GM18951 (cell line): ENCODE data around the gene NPRL2.

Experiments used
- POLR2A ChIP-seq: IDR thresholded peaks from 4 replicates; pipeline ENCODE4 v1.6.1; 2011; ENCODE audit warnings: mild to moderate bottlenecking; ENCODE audit not compliant: insufficient read length, insufficient read depth; ENCODE audit errors: extremely low read depth
- in situ Hi-C: fragments of 300-500 bp; cut with MboI; formaldehyde crosslinking; loops from one replicate; pipeline ENCODE4 v1.12.0; 2022; ENCODE audit warnings: low sequenced_read_pairs, mixed read lengths, inconsistent platforms; ENCODE audit not compliant: unreplicated experiment

NPRL2 gene

GRCh38 chr3:50381383-50381782, 30.8 kb upstream of the NPRL2 start:
- TF ChIP-seq POLR2A: no peak
- in situ Hi-C loops: no loop called here

GRCh38 chr3:50380405-50381085, 30.0 kb upstream of the NPRL2 start:
- in situ Hi-C loops: no loop called here
- TF ChIP-seq POLR2A: no peak

DNA sequence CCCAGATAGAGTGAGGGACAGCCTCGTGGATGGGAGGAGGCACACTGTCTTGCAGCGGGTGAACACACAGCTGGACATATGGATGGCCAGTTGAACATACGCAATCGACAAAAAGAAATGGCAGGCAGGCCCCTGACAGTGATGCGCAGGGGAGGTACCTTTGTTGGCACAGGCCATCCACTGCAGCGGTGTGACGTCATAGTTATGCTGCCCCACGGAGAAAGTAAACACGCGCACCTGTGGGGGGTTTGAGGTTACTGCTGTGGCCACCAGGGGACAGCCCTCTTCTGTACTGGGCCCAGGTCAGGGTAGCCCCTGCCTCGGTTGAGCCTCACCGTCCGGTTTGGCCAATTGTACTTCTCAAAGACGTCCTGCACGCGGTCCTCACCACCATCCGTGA, 28.2 kb upstream of the NPRL2 start:
- in situ Hi-C loops: no loop called here
- TF ChIP-seq POLR2A: no peak

GRCh38 chr3:50378024-50378423, 27.4 kb upstream of the NPRL2 start:
- in situ Hi-C loops: no loop called here
- TF ChIP-seq POLR2A: no peak

DNA sequence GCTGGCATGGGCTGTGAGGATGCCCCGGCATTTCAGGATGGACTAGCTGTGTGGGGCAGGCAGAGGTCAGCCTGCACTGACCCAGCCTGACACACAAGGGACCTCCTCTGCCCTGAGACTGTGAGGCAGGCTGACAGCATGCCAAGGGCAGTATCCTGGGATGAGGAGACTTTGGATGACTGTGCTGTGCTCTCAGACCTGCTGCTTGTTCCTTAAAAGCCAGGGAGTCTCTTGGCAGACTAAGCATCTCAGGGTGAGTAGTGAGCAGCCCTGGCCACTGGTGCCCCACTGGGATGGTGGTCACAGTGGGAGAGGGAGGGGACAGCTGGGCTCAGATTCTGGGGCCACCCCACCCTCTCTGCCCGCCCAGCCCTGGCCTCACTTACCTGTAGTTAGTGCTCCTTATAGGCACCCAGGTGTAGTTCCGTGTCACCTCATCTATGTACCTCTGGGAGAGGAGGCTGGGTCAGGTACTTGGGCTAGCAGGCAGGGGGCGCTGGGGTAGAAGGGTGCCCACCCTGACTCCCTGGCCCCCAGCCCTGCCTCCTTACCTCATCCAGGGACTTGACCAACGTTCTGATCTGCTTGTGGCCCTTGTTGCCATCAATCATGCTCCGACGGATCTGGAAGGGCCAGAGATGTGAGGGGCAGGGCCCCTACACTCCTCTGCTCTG, 24.8 kb upstream of the NPRL2 start:
- in situ Hi-C loops: no loop called here
- TF ChIP-seq POLR2A: no peak

DNA sequence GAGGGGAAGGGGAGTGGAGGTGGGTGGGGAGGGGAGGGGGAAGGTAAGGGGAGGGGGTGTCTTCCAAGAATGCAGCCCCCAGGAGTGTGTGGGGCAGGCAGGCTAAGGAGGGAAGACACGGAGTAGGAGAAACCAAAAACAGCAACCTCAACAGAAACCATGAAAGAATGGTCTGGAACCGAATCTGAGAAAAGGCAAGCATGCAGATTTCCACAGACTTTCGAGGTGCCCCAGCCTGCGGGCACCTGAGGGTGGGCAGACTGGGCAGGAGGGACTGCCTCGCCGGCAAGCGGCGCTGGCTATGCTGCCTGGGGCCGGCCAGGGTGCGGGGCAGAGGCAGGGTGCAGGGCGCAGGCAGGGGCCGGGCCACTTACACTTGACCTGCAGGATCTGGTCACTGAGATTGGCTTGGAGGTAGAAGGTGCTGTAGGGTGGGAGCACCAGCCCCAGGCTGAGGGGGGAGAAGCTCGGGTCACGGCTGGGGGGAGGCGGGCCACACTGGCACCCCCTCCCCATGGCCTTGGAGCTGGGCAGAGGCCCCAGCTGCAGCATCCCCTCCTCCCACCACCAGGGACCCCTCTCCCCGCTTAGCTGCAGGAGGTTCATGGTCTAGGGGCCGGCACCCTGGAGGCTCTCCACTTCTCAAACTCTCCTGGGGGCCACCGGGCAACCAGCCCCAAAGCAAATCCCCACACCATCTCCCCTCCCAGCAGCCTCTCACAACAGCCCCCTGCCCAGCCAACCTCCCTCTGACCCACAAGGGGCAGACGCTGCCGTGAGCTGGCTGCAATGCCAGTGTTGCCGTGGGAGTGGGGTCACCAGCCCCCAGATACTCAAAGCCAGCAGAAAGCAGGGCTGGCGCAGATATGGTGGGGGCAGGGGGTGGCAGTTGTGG, 24.0 kb upstream of the NPRL2 start:
- TF ChIP-seq POLR2A: no peak
- in situ Hi-C loops: no loop called here

DNA sequence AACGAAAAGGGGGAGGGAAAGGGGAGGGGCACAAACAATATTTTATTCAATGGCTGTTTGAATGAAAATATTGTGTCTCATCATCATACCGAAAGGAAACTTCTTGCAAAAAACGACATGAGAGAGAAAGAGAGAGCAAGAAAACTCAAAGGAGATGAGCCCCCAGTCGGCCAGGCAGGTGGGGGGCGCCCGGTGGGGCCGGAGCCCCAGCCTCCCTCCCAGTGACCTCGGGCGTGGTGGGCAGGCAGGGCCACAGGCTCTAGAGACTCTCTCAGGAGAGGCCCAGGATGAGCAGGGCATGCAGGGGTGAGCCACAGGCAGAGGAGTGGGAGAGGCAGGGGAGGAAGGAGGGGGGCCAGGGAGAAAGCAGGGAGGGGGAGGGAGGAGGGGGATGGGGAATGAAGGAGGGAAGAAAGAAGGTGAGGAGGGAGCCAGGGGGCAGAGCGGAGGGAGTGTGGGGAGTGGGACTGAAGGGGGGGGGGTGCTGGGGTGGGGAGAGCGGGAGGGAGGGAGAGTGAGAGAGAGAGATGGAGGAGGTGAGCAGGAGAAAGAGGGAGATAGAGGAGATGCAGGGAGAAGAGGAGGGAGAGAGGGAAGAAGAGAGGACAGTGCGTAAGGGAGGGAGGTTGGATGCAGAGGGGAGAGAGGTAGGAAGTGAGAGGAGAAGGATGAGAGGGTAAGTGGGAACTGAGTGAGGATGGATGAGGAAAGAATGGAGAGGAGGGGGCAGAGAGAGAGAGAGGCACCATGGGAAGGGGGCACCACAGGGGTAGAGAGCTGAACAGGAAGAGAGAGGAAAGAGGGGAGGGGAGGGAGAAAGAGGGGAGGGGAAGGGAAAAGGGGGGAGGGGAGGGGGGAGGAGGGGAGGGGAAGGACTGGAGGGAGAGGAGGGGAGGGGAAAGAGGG, 22.8 kb upstream of the NPRL2 start:
- in situ Hi-C loops: no loop called here
- TF ChIP-seq POLR2A: no peak

DNA sequence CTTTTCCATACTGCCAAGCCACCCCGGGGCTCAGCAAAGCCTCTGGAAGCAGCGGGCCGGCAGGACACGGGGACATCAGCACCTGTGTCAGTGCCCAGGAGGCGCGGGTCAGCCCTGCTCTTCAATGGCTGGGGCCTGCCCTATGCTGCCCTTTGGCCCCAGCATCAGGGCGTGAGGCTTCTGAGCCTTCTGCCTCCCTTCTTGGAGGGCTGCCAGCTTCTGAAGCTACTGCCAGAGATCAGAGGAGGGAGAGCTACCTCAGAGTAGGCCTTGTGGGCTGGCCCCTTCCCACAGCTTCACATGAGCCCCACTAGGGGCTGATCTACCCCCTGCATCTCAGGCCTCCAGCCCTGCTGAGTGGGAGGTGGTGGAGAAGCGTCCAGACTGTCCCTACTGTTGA, 21.8 kb upstream of the NPRL2 start:
- TF ChIP-seq POLR2A: no peak
- in situ Hi-C loops: no loop called here

- no peak for TF ChIP-seq POLR2A
Measured at GRCh38 chr3:50371133-50371685, 20.6 kb upstream of the NPRL2 start.

GRCh38 chr3:50370594-50370993, 20.0 kb upstream of the NPRL2 start:
- in situ Hi-C loops: no loop called here
- TF ChIP-seq POLR2A: no peak

More at GRCh38 chr3:50371133-50371685, 20.6 kb upstream of the NPRL2 start:
- in situ Hi-C loops: no loop called here

DNA sequence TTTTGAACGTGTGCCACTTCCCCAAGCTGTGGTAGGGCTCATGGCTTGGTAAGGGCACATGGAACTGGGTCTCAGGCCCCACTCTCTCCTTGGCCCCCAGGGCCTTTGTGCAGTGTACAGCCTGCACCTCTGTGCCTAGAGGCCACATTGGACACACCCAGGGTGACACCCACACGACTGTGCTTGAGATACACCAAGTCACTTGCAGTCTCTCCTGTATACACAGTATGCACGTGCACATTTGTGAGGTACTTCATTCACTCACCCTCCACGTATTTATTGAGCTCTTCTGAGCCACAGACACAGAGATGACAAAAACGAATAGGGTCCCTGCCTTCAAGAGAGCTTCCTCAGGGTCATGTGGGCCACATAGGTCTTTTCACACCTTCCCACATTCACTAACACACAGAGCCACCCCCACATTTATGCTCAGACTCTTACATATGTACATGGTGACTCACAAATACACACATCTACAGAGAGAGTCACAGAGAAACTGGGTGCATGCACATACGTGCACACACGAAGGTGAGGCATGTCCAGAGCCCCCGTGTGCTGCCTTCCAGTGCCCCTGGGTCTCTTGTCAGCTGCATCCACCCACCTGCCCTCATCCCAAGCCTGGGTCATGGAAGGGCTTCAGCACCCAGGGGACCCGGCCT, 18.6 kb upstream of the NPRL2 start:
- no peak for TF ChIP-seq POLR2A
- in situ Hi-C loops: no loop called here

DNA sequence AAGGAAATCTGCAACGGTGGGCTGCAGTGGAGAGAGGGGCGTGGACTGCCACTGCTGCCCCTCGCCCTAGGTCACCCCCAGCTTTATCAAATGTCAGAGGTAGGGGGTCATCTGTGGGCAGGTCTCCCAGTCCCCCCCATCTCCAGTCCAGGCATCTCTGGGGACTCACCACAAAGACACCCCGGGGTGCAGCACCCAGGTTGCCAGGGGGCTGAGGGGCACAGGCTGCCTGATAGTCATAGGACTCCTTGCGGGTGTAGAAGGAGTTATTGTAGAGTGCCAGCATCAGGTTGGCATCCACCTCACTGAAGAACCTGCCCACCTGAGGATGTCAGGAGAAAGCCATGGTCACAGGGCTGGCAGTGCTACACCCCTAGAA, 15.3 kb upstream of the NPRL2 start:
- TF ChIP-seq POLR2A: no peak
- in situ Hi-C loops: no loop called here

DNA sequence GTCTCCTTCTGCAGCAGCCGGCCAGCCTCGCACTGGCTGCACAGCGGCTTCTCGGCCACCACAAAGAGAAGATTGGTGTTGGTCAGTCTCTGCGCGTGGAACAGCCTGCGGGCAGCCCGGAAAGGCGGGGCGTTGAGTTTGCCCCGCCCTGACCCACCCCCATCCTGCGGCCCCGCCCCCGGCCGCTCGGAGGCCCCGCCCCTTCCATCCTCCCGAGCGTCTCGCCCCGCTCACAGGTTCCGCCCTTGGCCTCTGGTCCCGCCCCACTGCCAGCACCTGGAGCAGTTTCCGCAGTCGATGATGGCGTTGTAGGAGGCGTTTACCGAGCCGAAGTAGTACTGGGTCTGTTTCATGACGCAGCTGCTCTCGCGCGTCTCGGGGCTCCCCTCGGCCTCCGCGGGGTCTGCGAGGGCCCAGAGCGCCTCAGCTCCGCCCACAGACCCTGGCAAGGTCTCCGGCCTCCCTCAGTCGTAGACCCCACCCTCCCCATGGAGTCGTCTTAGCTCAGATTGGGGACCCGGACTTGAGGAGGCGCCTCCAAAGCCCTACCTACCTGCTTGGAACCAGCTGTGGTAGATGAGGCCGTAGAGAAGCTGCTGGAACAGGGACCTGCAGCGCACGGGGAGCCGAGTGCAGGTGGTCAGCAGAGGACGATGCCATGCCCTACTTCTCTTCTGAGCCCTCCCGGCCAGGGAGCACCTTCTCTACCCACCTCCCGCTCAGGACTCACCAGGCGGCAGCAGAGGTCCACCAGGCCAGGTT, 14.7 kb upstream of the NPRL2 start:
- in situ Hi-C loops: no loop called here
- TF ChIP-seq POLR2A: peak; percentile 50
